NCI-H128 (cell line): ENCODE results near the gene TOP2A.

Source experiments
- DNase-seq: peaks from one replicate; lab custom pipeline; 2025; ENCODE audit not compliant: unreplicated experiment; lab: John Stamatoyannopoulos, UW

The TOP2A gene

DNA sequence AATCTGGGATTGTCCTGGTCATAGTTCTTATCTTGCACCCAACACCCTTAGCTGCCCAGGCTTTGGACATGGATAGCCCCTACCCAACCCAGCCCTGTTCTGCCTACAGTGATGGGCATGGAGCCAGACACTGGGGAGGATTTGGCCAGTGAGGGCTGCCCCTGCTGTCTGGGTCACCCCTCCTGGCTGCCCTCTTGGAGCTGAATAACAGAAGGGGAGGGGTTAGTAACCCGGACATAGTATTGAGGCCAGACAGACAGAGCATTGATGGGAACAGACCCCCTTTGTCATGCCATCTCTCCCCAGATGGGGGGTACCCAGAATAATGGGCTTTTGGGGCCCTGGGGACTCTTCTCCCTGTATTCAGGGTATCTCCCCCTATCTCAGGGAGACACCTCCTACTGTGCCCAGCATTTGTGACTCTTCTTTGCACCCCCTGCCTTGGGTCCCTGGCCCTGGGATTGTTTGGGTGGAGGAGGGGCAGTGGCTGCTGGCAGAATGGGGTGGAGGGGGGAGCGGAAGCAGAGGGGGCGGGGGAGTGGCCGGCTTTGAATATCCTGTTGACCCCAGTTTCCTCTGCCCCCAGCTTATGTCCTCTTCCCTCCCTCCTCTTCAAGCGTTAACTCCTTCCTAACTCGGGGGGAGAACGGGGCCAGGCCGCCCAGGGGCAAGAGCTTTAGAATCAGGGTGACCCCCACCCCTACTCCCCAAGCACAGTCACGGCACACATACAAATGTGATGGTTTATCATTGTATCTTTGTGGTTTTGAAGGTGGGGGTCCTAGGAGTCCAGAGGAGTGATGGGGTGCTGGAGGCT lies 70.2 kb downstream of the TOP2A start:
- DNase-seq = no peak

- no peak for DNase-seq
Observed at GRCh38 chr17:40346765-40347158, 70.9 kb downstream of the TOP2A start.

DNA sequence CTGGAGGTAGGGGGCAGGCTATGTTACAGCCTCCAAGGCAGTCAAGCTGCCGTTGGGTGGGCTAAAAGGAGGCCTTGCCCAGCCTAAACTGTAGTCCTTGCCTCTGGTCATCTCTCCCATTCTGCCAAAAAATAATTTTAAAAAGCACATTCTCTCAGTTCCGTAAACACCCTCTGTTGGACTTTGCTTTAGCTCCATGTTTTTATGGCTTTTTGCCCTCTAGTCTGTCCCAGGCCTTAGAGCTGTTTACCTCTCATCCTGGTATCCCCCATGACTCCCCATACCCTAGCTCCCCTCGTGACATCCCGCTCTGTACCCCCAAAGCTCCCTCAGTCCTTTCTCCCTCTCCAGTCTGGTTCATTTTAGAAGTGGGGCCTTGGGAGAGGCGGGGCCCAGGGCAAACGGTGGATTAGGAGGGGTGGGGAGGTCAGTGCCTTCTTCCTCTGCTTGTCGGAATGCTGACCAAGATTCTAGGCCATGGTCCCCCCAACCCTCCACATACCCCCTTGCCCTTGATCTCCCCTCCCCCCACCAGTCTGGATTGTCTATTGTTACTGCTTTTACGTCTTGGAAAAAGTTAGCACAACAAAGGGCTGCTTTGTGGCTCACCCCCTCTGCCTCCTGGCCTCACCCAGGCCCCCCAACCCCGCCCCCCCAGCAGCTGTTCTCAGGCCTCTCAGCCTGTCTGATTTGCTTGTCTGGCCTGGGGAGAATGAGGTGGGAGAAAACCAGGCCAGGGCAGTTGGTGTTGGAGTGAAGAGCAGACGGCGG lies 71.5 kb downstream of the TOP2A start:
- DNase-seq = no peak

DNA sequence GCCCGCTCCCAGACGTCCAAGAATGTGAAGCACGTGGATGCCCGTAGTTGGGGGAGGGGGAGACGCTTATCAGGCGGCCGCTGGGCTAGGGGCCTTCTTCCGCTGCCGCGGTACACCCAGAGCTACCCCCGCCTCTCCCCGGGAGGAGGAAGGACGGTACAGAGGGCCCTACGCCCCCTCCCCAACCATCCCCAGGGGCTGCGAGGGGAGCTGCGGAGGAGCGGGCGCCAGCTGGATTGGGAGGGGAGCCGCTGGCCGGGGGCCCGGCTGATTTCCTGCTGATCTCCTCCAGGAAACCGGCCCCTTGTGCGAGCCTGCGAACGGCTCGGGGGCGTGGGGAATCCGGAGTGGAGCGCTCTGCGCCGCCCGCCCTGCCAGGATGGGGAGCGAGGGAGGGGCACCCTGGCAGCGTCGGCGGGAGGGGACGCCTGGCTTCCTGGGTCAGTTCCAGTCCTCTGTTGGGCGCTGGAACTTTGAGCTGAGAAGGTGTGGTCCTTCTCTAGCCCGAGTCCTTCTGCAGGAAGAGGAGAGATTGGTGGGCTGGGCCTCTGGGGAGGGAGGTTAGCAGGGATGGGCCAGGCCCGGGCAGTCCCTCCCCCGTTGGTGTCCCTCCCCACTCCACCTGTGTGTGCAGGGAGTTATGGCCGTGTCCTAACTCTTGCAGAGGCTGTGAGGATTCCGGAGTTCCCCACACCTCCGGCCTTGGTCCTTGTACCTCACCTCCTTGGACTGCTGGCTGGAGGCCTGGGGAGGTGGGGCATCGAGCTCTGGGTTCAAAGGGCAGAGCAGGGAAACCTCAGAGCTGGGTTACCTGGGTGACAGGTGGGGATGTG lies 72.3 kb downstream of the TOP2A start:
- DNase-seq = no peak

- DNase-seq = no peak
Observed at GRCh38 chr17:40344421-40345160, 73.1 kb downstream of the TOP2A start.

DNA sequence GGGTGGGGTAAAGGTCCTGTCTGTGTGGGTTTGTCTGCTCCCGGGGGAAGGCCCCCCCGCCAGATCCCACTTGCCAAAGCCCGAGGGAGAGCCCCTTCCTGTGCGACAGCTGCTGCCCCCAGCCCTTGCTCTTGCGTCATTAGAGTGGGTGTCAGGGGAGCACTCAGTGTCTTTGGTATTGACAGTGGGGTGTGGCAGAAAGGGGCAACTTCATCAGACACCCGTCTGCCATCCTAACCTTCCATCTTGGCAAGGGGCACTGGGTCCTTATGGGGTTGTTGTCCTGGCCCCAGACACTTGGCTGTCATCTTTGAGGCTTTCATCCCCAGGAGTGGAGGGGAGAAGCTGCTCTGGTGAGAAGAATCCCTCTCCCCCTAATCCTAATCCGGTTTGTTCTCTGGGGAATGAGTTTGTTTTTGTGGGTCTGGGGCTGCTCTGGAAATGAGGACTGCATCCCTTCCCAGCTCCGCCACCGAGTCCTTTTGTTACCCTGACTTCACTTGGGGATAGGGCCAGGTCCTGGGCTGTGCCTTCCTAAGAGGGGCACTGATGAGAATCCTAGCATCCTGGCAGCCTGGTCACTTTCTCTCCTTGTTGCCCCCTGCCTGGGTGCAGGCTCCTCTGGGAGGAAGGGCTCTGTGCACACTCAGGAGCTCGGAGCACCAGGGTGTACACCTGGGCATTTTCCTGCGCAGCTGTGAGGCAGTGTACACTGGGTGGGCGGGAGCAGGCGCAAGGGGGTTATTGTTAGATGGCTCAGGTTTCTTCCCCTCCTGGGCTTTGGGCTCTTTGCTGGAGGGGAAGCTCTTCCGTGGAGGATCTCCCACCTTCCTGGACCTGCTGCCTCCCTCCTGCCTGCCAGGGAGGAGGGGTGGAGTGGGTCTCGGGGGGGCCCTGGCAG lies 74.2 kb downstream of the TOP2A start:
- DNase-seq = no peak

GRCh38 chr17:40342504-40343218 lies 75.0 kb downstream of the TOP2A start:
- no peak for DNase-seq

DNA sequence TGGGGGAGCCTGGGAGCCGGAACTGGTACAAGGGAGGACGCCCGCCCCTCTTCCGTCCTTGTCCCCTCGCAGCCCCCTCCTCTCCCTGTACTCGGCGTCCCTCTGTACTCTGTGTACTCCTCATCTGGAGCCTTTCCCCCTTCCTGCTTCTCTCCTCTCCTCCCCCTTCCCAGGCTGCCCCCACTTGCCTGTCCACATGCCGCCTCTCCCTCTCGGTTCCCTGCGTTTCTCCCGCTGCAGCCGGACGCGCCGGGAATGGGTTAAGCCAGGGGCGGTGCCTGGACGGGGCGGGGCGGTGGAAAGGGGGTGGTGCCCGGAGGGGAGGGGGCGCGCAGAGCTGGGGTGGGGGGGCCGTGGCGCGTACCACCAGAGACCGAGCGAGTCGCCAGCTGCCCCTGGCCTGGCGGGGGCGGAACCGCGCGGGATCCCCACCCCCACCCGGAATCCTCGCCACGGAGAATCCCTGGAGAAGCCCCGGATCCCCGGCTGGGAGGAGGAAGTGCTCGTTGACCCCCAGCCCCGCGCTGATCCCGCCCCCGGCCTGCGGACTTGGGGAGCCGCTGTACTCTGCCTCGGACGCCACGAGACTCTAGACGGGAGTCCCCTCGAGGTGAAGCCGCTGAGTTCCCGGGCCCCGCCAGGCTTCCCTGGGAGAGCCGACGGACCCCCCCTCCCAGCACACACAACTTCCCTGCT lies 75.7 kb downstream of the TOP2A start:
- no peak for DNase-seq

DNA sequence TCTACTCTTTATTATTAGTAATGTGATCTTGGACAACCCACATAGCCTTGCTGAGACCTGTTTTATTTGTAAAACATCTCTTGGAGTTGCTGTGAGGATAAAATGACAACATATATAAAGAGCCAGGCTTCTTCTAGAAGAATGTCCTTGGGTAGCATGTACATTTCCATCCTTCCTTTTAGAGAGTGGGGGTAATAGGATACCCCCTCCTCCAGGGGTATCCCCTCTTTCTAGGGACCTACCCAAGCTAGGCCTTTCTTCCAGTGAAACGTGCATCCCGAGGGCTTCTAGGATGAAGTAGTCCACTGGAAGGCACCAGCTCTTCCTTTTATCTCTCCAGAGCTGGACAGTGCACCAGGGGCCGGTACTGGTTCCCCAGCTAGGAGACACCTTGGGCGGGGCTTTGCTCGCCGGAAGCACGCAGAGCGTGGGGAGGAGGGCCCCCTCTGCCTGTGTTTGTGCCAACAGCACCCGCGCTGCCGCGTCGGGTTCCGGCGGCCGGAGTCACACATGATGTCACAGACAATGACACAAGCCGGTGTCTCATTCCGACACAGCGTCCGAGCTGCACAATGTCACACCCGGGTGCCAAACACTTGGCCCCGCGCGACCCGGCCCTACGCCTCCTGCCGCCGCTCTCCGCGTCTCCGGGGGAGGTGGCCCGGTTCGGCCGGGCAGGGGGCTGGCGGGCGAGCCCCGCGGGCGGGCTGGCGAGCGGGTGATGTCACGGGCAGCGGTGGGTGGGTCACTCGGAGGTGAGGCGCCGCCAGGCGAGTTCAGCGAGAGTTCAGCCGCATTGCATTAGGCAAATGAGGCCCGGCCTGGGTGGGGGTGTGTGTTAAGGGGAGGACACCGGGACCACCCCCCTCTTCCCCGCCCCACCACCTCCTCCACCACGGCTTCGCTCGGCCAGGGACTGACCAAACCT lies 76.6 kb downstream of the TOP2A start:
- DNase-seq = no peak

- DNase-seq = no peak
Observed at GRCh38 chr17:40340327-40340726, 77.4 kb downstream of the TOP2A start.

DNA sequence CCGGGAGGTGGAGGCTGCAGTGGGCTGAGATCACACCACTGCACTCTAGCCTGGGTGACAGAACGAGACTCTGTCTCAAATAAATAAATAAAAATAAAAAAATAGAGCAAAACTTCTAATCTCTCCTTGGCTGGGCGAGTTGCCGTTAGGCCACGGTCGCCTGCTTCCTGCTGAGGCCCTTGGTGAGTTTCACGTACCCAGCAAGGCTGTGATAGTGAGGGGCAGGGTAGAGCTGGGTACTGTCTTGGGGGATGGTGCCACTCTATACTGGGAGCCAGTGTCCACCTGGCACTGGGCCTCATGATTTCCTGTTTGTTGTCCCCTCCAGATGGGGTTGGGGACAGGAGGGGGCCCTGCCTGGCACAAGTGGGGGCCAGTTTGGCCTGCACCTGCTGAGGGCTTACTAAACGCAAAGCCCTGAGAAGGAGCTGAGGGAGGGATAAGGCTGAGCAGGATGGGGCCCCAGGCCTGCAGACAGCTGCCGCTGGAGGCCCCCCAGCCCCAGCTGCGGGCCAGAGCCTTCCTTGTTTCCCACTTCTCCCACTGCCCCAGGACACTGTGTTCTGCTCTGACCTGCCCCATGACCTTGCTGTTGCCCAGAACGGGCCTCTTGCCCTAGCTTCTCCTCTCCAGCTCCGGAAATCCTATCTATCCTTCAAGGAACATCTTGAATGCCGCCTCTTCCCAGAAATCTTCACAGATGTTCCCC lies 78.6 kb downstream of the TOP2A start:
- no peak for DNase-seq
